GM18858 (cell line): Measurements from ENCODE around the gene MTX1.
A peak's percentile ranks its signal among the peaks of the same experiment; 100 is the strongest.
"Not testable (repeated sequence)": the region's sequence is repeated elsewhere in the genome, so short reads cannot be mapped to it uniquely, and the experiment has no call there.

Experiments
- ATAC-seq: cut with Tn5 transposase; IDR thresholded peaks from one replicate; pipeline ENCODE4 v1.9.1; 2021; ENCODE audit not compliant: unreplicated experiment

MTX1 gene

GRCh38 chr1:155205969-155206593 is 2.4 kb upstream of the MTX1 start:
- no peak for ATAC-seq

DNA sequence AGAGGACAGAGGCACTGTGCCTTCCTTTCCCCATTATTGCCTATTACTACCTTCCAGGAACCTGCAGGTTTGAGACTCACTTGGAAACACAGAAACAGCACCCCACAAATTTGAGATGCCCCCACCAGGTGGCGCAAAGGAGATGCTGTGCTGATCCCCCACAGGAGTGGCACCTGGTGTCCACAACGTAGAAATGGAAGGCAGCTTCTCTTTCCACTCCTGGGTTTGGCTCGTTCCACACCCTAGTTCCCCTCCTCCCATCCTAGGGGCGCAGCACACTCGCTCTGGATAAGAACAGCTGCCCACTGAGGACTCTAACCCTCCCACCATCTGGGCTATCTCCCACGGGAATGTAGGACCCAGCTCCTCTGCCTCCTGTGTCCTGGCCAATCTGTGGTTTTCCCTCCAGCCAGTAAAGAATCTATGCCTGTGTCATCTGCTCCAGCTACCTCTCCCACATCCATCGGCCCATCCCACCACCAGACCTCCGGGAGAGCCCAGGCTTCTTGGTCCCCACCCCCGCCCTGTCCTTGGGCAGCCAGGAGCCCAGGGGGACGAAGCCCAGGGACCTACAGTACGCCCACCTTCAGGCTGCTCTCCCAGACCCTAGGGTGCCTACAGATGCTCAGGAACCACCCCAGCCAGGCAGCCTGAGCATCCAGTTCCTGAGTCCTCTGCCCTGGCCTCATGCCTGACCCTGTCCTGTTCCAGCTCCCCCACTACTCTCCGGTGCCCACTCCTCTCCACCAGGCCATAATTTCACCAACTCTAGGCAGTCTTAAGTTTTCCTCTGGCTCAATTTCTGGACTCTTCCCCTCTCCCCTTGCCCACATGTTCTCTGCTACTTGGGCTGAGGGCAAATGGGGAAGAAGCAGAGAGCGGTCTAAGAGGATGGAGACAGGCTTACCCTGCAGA is 1.3 kb upstream of the MTX1 start:
- ATAC-seq: no peak

DNA sequence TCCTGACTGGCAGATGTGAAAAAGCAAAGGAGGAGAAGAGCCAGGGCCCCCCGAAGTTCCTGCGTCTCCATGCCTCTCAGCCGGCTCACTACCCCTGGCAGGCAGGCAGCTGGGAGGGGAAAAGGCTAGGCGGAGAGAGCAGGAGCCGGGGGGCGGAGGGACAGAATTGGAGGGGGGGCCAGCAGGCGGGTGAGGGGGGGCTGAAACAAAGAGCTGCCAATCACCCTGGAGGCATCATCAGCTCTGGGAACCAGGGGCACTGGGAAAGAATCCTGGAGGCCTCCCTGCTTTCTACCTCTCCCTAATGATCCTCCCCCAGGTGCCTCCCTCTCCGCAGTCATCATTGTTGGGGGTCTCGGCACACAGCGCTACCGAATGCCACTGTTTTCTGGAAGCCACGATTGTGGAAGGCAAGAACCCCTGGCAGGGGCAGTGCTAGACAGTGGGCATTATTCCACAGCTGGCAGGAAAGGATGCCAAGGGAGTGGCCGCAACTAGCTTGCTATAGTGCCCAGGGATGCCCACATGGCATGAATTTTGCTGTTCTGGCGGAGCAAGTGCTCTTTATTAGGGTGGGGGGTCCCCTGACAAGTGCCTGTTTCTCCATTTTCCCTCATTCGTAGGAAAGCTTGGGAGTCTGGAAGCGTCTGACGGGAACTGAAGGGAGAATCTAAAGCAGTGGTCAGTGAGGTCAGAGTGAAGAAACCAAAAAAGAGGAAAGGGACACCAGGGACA is 522 bp upstream of the MTX1 start, which contains the start of gene THBS3:
THBS3 (minus strand) TSS at position 92 of the 735 bp plus-strand sequence; CDS start at position 71, 21 bp downstream.
- no peak for ATAC-seq

DNA sequence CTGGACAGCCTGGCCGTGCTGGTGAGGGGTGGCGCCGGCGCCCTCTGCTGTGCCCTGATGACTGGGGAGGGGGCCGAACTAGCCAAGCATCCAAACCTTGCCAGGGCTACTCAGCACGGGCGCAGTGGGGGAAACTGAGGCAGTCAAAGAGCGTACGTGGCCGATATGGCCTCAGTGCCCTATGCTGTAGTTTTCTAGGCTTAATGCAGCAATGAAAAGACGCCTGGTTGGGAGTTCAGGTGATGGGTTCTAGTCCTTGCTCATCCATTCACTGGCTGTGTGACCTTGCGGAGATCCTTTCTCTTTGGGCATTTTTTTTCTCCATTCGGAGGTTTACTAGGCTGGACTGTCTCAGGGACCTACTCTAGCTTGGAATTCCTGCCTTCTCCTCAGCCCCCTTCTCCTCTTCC is 822 bp downstream of the MTX1 start:
- ATAC-seq: no peak

DNA sequence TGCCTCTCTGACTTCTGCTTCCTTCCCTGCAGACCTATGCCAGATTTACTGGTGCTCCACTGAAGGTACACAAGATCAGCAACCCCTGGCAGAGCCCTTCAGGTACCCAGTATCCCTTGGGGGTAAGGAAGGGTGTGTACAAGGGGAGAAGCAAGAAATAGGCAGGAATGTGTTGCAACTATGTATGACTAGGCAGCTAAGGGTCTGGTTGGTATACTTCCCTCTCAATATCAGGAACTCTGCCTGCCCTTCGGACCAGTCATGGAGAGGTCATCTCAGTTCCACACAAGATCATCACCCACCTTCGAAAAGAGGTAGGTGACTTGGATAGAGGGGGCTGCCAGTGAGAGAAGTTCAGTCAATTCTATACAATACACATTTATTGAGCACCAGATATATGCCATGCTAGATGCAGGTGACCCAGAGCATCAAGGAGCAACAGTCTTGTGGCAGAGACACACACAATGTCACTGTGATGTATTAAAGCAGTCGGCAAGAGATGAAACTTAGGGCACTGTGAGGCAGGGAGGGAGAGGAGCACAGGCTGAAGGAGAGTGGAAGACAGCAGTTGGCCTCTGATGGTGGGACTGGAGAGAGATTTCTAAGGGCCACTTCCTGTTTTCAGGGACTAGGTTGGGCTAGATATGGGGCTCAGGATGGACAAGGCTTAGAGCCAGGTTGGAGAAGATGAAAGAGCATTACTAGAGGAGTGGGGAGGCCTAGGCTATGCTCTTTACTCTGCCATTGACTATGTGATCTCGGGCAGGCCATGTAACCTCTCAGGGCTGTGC is 2.0 kb downstream of the MTX1 start:
- ATAC-seq: no peak

DNA sequence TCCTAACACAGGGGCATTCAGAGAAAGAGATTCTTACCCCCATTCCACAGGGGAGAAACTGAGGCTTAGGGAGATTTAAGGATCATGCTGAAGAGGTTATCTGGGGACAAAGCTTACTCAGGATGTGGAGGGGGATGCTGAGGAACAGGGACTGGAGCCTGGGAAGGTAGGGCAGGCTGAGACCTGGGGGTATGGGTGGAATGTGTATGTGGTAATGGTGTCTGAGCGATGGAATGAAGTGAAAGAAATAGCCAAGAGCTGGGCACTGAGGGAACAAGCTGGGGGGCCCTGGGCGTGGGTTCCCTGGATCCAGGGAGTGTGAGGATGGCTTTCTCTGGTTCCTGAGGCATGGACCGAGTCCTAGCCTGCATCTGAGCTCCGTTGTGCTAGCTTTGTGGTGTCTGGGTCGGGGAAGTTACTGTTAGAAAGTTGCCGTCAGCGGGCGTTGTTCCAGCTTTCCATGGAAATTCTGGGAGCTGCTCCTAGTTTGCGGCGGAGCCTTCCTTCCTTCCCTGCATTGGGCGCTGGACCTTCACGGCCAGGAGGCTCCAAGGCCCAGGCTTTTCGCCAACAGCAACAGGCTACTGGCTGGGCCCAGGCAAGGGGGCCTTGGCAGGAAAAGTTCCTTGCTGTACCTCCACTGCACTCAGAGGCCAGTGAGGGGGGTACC is 3.0 kb downstream of the MTX1 start:
- ATAC-seq: not testable (repeated sequence)

DNA sequence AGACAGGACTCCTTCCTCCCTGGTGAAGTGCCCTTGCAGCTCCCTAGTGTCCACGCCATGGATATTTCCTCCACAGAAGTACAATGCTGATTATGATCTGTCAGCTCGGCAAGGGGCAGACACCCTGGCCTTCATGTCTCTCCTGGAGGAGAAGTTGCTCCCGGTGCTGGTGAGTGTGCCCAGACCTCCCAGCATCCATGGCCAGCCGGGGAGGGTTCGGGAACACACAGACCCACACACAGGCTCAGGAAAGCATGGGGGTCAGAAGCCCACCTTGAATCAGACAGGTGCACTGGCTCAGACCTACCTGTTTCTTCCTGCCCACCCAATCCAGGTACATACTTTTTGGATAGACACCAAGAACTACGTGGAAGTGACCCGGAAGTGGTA is 3.6 kb downstream of the MTX1 start:
- ATAC-seq: not testable (repeated sequence)

DNA sequence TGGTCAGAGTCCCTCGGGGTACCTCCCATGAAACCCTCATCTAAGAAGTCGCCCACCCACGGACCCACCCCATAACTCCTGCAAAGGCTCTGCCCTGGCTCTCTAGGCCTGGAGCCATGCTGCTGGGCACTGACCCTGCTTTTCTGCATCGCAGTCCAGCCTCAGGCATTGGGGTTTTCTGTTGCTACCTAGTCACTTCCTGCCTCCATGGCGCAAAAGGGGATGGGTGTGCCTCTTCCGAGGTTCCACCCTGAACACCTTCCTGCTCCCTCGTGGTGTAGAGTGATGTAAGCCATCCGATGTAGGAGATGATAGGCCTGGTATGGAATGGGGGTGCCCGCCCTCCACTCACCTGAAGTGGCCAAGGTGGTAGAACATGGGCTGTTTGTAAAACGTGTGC is 6.2 kb downstream of the MTX1 start:
- ATAC-seq: not testable (repeated sequence)

DNA sequence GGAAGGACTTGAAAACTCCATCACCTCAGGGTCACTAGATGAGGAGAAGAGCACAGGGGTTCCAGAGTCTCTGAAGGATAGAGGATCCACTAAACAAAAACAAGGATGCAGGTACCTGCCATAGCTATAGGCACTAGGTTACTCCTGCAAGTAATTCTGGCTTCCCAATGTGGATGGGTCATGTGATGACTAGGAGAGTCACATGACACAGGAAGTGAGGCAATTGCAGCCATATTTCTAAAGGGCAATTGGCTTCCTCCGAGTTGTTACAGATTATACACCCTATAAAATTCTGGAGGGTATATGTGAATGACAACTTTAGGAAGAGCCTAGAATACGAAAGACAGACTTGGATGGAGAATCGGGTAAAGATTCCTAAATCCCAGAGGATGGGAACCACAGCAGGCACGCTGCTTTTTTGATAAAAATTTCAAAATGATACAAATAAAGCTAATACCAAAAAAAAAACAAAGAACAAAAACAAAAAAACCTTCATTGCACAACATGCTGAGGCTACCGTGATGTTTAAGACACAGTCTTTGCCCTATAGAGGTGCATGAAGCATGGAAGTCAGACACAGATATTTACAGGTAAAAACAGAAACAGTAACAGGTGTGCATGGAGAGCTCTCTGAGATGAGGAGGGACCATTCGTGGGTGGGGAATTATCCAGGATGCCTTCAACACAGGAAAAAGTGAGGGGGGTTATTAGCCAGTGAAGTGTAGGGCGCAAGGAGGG is 10.5 kb downstream of the MTX1 start:
- no peak for ATAC-seq

GRCh38 chr1:155219592-155220031 is 11.1 kb downstream of the MTX1 start:
- no peak for ATAC-seq

- not testable (repeated sequence) for ATAC-seq
Measured at GRCh38 chr1:155220211-155220965, 11.9 kb downstream of the MTX1 start.

GRCh38 chr1:155223047-155223446 is 14.6 kb downstream of the MTX1 start:
- no peak for ATAC-seq

DNA sequence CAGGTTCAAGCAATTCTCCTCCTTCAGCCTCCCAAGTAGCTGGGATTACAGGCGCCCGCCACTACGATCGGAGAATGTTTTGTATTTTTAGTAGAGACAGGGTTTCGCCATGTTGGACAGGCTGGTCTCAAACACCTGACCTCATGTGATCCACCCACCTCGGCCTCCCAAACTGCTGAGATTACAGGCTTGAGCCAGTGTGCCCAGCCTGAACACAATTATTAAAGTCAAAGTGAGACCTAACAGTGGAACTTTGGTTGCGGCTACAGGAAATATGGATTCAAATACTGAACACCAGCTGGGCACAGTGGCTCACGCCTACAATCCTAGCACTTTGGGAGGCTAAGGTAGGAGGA is 16.9 kb downstream of the MTX1 start:
- not testable (repeated sequence) for ATAC-seq

DNA sequence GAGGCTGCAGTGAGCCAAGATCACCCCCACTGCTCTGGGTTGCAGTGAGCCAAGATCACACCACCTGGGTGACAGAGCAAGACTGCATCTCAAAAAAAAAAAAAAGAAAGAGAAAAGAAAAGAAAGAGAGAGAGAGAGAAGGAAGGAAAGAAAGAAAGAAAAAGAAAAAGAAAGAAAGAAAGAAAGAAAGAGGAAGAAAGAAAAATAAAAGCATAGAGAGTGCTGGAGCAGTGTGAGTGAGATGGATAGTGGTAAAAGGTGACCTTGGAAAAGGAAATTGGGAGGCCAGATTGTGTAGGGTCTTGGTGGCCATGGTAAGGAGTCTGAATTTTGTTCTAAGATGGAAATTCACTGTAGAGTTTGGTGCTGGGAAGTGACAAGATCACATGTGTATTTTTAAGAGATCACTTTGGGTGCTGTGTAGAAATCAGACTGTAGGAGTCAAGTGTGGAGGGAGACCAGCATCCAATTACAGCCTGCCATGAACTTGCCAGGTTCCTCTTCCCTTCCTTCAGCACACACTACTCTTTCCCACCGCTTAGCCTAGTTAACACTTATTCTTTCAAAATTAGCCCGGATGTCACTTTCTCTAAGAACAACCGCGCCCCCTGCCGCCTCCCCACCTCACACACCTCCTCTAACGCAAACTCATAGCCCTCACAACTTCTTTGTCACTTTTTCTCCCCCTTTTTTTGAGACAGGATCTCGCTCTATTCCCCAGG is 17.9 kb downstream of the MTX1 start:
- ATAC-seq: no peak

- no peak for ATAC-seq
Measured at GRCh38 chr1:155226910-155227260, 18.4 kb downstream of the MTX1 start.

- ATAC-seq: peak; percentile 86
Measured at GRCh38 chr1:155227261-155228095, 19.0 kb downstream of the MTX1 start.

DNA sequence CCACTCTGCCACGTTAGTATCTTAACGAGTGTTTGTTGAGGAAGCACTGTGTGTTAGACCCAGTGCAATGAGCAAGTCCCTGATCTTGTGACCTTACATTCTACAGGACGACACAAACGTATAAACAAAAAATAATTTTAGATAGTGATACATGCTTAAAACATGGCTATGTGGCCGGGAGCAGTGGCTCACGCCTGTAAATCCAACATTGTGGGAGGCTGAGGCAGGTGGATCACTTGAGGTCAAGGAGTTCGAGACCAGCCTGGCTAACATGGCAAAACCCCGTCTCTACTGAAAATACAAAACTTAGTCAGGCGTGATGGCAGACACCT is 19.6 kb downstream of the MTX1 start:
- no peak for ATAC-seq
